Vagina (tissue), 2 donors: Measurements from ENCODE around the gene CREB5. TPM values are rescaled to one million over a fixed set of nuclear protein-coding genes. Genes with fewer than 3 reads are reported as not detected.

ENCODE experiments used
- DNase-seq, 2 donors: peaks; one replicate each; pipeline ENCODE4 v3.0.0-alpha.2; 2017; ENCODE audit errors: extremely low spot score in 2 of 2
- H3K27ac ChIP-seq: fragments of 200-600 bp; sonication (generic); one replicate; pipeline ENCODE4 v1.5.1; 2019
- H3K27me3 ChIP-seq: fragments of 200-600 bp; sonication (generic); one replicate; pipeline ENCODE4 v1.5.1; 2019
- H3K36me3 ChIP-seq, 2 donors: fragments of 200-600 bp; sonication (generic); one replicate each; pipeline ENCODE4 v1.5.1; 2017 to 2019
- H3K4me1 ChIP-seq: fragments of 200-600 bp; sonication (generic); one replicate; pipeline ENCODE4 v1.5.1; 2019
- H3K4me3 ChIP-seq, 2 donors: fragments of 200-600 bp; sonication (generic); 1 replicate in 1 of 2; 2 replicates in 1 of 2; pipeline ENCODE4 v1.5.1; 2016 to 2019
- H3K9me3 ChIP-seq: fragments of 200-600 bp; sonication (generic); one replicate; pipeline ENCODE4 v1.5.1; 2019
- CTCF ChIP-seq, 3 experiments: fragments of 450-650 bp in 2 of 3; fragments of 200-600 bp in 1 of 3; sonication (generic) in 1 of 3; IDR thresholded peaks; one replicate each; pipeline ENCODE4 v1.5.1; 2017 to 2019; ENCODE audit warnings: antibody characterized with exemption in 3 of 3, mild to moderate bottlenecking in 2 of 3, moderate library complexity in 2 of 3
- POLR2A ChIP-seq, 2 donors: fragments of 450-650 bp; IDR thresholded peaks; one replicate each; pipeline ENCODE4 v1.6.1; 2017; ENCODE audit warnings: antibody characterized with exemption in 2 of 2, mild to moderate bottlenecking in 2 of 2, moderate library complexity in 2 of 2
- POLR2AphosphoS5 ChIP-seq, 2 donors: sonication (generic); formaldehyde crosslinking; IDR thresholded peaks; one replicate each; pipeline ENCODE4 v1.9.0; 2017; ENCODE audit warnings: antibody characterized with exemption in 2 of 2, mild to moderate bottlenecking in 2 of 2, low read depth in 1 of 2; ENCODE audit not compliant: insufficient read depth in 1 of 2
- intact Hi-C: fragments of 100-400 bp; cut with DNase I; formaldehyde crosslinking; loops from one replicate; pipeline ENCODE4 v1.15.1; 2023
- total RNA-seq: library from RNA; depleted of rRNA; stranded (reverse); fragments of >200 nt; gene quantifications from one replicate; pipeline ENCODE4 v1.2.3, GENCODE V29; 2016

Gene CREB5
- total RNA-seq, 1 donor from 2014 or later = 23.1 TPM

DNA sequence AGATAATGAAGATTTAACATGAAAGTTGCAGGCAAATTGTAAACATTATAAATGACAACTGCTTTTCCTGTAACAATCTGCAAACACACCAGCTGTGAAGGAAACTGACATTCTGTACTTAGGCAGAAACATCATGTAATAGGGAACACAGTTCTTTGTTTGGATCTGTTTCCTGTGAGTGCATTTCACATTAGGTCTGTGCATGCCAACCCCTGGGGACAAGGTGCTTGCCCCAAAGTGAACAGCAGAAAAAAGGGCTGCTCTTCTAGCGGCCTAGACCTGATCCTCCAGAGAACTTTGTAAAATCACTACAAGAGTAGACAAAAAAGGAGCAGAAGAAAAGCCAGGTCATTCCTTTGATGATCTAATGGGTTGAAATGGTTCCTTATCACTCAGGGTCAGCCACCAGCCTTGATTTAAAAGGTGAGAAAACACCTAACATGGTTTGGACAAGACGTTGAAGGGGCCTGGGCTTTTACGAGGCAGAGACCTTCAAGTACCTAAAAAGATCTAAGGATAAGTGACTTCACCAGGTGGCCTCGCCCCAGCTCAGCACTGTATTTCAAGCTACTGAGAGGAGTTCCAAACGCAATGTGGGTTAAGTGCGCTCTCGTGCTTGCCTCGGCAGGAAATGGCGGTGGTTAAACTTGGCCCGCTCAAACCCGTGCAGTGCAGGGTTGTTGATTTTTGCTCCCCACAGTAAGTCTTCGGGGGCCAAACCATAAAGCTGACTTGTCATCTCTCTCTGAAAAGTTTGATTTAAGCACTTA lies 249.7 kb downstream of the CREB5 start:
- no peaks in the 10 kb centered on the region for H3K4me1 ChIP-seq
- no peaks in the 10 kb centered on the region for H3K36me3 ChIP-seq
- no peak overlapping the region for H3K27ac ChIP-seq
- H3K9me3 ChIP-seq = no peaks in the 10 kb centered on the region
- TF ChIP-seq POLR2AphosphoS5 (IDR thresholded peaks at IDR 0.05; ENCODE audit: insufficient read depth in 1 of 2, low read depth in 1 of 2) = no peak
- no peak for TF ChIP-seq CTCF (IDR thresholded peaks at IDR 0.05)
- no peak for TF ChIP-seq POLR2A (IDR thresholded peaks at IDR 0.05)
- intact Hi-C loops = no loop called here
- no peaks in the 10 kb centered on the region for H3K27me3 ChIP-seq
- no peak overlapping the region for H3K4me3 ChIP-seq
- no peak for DNase-seq

DNA sequence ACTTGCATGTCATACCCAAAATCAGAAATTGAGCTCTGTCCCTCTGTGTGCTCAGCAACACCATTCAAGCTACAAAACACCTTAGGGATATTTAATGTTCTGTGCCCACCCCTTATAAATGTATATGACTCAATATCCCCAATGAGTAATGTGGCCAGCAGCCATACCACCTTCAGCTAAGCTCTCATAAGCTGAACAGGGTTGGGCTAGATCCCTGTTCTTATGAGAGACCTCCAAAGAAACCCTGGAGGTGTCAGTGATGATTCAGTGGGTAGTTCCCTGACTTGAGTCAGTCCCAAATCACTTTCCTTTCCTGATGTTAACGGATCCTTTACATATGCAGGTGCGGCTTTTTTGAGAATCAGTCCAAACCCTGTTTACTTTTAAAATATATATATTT lies 253.8 kb downstream of the CREB5 start:
- Histone ChIP-seq H3K9me3 (no peaks in the 10 kb centered on the region), H3K27ac (no peak overlapping the region), H3K4me3 (no peak overlapping the region), H3K36me3 (no peaks in the 10 kb centered on the region), H3K4me1 (no peaks in the 10 kb centered on the region), H3K27me3 (no peaks in the 10 kb centered on the region)
- peak in 1 of 2 donors; percentile 45 for TF ChIP-seq POLR2AphosphoS5 (IDR thresholded peaks at IDR 0.05; ENCODE audit: insufficient read depth in 1 of 2, low read depth in 1 of 2)
- TF ChIP-seq CTCF (IDR thresholded peaks at IDR 0.05) = no peak
- intact Hi-C loops = no loop called here
- no peak for DNase-seq

DNA sequence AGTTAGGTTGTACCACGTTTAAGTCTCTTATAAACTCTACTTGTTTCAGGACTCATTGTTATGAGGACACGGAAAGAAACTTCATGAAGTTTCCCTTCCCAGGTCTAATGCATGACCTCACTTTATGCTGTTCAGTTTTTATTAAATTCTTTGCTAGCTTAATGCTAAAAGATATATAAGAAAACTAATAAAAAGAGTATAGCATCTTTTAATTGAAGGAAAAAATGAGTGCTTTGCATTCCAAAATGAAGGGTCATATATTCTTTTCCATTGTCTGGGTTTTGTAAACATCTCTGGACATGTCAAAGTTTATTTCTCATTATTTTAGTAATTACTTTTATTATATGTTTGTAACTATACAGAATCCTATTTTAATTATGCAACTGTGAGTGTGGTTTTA lies 255.8 kb downstream of the CREB5 start:
- H3K27ac ChIP-seq = no peak overlapping the region
- H3K4me1 ChIP-seq = no peaks in the 10 kb centered on the region
- no peak for TF ChIP-seq POLR2A (IDR thresholded peaks at IDR 0.05)
- no peak overlapping the region for H3K4me3 ChIP-seq
- no peaks in the 10 kb centered on the region for H3K36me3 ChIP-seq
- H3K27me3 ChIP-seq = no peaks in the 10 kb centered on the region
- intact Hi-C loops = no loop called here
- no peak for DNase-seq
- no peaks in the 10 kb centered on the region for H3K9me3 ChIP-seq

DNA sequence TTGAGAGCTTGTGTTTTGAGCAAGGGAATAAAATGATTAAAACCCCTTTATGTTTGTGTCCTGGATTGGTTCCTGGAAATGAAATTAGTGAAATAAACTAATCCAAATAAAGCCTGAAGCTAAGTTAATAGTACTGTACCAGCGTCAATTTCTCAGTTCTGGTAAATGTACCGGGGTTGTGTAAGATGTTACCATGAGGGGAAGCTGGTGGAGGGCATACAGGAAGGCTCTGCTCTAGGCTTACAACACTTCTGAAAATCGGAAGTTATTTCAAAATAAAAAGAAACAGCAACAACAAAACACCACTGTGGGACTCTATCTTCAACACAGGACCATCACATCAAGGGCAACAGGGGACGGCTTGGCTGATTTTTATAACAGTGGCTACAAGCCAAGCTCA lies 257.0 kb downstream of the CREB5 start:
- intact Hi-C loops = no loop called here
- TF ChIP-seq CTCF (IDR thresholded peaks at IDR 0.05) (no peak), POLR2AphosphoS5 (IDR thresholded peaks at IDR 0.05; ENCODE audit: insufficient read depth in 1 of 2, low read depth in 1 of 2) (no peak), POLR2A (IDR thresholded peaks at IDR 0.05) (no peak)
- H3K27ac ChIP-seq = no peak overlapping the region
- no peaks in the 10 kb centered on the region for H3K4me1 ChIP-seq
- DNase-seq = no peak
- no peak overlapping the region for H3K4me3 ChIP-seq
- H3K36me3 ChIP-seq = no peaks in the 10 kb centered on the region
- no peaks in the 10 kb centered on the region for H3K9me3 ChIP-seq
- no peaks in the 10 kb centered on the region for H3K27me3 ChIP-seq

DNA sequence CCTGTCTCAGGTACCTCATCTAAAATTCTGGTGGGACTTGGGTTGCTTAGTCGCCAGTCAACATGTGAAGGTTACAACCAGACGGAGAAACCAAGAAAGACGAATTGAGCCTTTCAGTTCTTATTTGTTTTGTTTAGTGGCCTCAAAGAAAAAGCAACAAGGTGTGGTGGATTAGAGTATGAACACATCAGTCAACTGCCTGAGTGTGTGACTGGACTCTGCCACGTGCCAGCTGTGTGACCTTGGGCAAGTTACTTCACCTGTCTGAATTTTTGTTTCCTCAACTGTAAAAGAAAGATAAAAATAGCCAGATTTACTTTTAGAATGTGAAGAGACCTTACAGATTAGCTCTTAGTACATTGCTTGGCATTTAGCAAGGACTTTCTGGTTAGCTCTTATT lies 259.2 kb downstream of the CREB5 start:
- no peaks in the 10 kb centered on the region for H3K9me3 ChIP-seq
- H3K4me3 ChIP-seq = no peak overlapping the region
- no peaks in the 10 kb centered on the region for H3K27me3 ChIP-seq
- intact Hi-C loops = no loop called here
- TF ChIP-seq POLR2A (IDR thresholded peaks at IDR 0.05) = no peak
- no peak for TF ChIP-seq POLR2AphosphoS5 (IDR thresholded peaks at IDR 0.05; ENCODE audit: insufficient read depth in 1 of 2, low read depth in 1 of 2)
- no peak for TF ChIP-seq CTCF (IDR thresholded peaks at IDR 0.05)
- no peak for DNase-seq
- no peak overlapping the region for H3K27ac ChIP-seq
- no peaks in the 10 kb centered on the region for H3K4me1 ChIP-seq
- H3K36me3 ChIP-seq = no peaks in the 10 kb centered on the region
